GM12872 (cell line): ENCODE data around the gene AKR7A3.

Source experiments
- CTCF ChIP-seq: IDR thresholded peaks from 3 replicates; pipeline ENCODE4 v1.5.1; 2011; ENCODE audit warnings: low read depth, mild to moderate bottlenecking, low read length, moderate library complexity; ENCODE audit not compliant: insufficient read depth

Gene AKR7A3

GRCh38 chr1:19239876-19240275 is 48.7 kb downstream of the AKR7A3 start:
- TF ChIP-seq CTCF = no peak

- TF ChIP-seq CTCF = no peak
These were observed 54.3 kb downstream of the AKR7A3 start for GRCh38 chr1:19234224-19234623.
